LNCAP (cell line): Measurements from ENCODE around the gene PPP6C.

Experiments
- CTCF ChIP-seq: fragments of 450-650 bp; IDR thresholded peaks from 2 replicates; pipeline ENCODE4 v1.5.1; 2017; ENCODE audit warnings: mild to moderate bottlenecking

The PPP6C gene

GRCh38 chr9:125137200-125137599, 52.4 kb downstream of the PPP6C start:
- no peak for TF ChIP-seq CTCF

DNA sequence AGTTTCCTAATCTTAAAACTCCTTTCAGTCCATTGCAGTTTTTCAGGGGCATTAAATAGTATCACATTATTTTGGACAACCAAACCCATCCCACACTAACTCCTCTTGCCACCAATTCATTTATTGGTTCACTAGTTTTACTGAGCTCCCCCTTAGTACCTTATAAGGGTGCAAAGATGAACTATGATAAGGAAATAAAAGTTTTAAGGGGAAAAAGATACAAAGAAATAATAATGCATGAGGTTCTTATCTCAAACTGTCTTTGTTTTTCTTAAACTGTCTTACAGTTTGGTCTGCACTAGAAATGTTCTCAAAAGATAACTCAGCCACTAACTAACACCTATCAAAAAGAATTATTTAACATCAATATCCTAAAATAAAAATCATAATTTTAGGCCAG, 54.6 kb downstream of the PPP6C start:
- no peak for TF ChIP-seq CTCF

GRCh38 chr9:125133403-125134329, 55.9 kb downstream of the PPP6C start:
- TF ChIP-seq CTCF = no peak

GRCh38 chr9:125131778-125132177, 57.8 kb downstream of the PPP6C start:
- TF ChIP-seq CTCF = no peak

DNA sequence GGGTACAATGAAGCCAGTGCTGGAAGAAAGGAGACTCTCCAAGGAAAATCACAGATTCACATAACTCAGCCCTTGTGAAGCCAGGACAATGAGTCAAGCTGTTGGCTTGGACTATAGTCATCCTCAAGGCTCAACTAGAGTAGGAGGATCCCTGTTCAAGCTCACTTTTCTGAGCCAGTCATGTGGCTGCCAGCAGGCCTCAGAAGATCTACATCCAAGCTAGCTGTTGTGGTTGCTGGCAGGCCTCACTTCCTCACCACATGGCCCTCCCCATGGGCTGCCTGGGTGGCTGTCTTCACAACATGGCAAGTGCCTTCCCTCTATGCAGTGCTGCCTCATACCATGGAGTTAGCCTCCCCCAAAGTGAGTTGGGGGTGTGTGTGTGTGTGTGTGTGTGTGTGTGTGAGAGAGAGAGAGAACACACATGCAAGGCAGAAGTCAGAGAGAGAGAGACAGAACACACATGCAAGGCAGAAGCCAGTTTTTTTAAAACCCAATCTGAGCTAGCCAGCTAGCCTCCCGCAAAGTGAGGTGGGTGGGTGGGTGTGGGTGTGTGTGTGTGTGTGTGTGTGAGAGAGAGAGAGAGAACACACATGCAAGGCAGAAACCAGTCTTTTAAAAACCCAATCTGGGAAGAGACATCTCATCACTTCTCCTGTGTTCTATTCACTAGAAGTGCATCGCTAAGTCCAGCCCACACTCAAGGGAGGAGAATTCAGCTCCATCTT, 63.4 kb downstream of the PPP6C start:
- TF ChIP-seq CTCF = no peak

DNA sequence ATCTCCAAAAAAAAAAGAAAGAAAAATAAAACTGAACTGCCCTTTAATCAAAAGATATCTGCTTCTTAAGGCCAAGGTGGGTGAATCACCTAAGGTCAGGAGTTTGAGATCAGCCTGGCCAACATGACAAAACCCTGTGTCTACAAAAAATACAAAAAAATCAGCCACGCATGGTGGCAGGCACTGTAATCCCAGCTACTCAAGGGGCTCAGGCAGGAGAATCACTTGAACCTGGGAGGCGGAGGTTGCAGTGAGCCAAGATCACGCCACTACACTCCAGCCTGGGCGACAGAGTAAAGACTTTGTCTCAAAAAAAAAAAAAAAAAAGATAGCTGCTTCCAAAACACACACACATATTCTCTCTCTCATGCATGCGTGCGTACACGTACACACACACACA, 64.1 kb downstream of the PPP6C start:
- no peak for TF ChIP-seq CTCF

DNA sequence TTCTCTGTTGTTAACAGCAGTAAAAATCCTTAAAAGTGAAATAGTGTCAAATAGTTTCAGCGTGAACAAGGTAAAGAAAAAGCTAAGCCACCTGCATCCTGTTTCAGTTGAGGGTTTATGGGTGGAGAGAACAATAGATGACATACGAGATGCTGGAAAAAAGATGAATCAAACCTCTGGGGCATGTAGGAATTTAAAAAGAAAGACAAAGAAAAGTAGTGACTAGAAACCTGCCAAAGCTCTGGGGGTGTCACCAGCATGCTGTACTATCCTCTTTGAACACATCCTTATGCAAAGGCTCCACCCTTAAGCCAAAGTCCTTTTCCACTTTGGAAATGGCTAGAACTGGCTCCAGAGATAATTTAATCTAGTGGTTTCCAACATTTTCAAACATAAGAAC, 68.5 kb downstream of the PPP6C start:
- no peak for TF ChIP-seq CTCF
